Epithelial cell of esophagus (primary cell): ENCODE results near the gene IHH.

ENCODE experiments used
- DNase-seq: peaks from one replicate; pipeline ENCODE4 v3.0.0; 2010; ENCODE audit warnings: low read depth
- H3K4me3 ChIP-seq: 2 replicates; pipeline ENCODE4 v1.5.1; 2011; ENCODE audit warnings: mild to moderate bottlenecking, low read length, control low read depth
- CTCF ChIP-seq: IDR thresholded peaks from 2 replicates; pipeline ENCODE4 v1.5.1; 2011; ENCODE audit warnings: low read depth, mild to moderate bottlenecking, low read length, control low read depth, inconsistent platforms; ENCODE audit not compliant: insufficient read depth; ENCODE audit errors: missing control alignments

Gene IHH

GRCh38 chr2:219026946-219027345 is 33.8 kb downstream of the IHH start:
- H3K4me3 ChIP-seq = no peak overlapping the region
- TF ChIP-seq CTCF = no peak
- no peak for DNase-seq

- H3K4me3 ChIP-seq = no peak overlapping the region
- TF ChIP-seq CTCF = no peak
- no peak for DNase-seq
Observed at GRCh38 chr2:219025637-219026585, 34.8 kb downstream of the IHH start.

- TF ChIP-seq CTCF = no peak
- no peak overlapping the region for H3K4me3 ChIP-seq
- DNase-seq = no peak
Observed at GRCh38 chr2:219024059-219024458, 36.7 kb downstream of the IHH start.

GRCh38 chr2:219023045-219023605 is 37.6 kb downstream of the IHH start:
- no peak for TF ChIP-seq CTCF
- DNase-seq = no peak

GRCh38 chr2:219022616-219023015 is 38.1 kb downstream of the IHH start:
- H3K4me3 ChIP-seq = no peak overlapping the region
- no peak for TF ChIP-seq CTCF
- no peak for DNase-seq

More at GRCh38 chr2:219023045-219023605, 37.6 kb downstream of the IHH start:
- H3K4me3 ChIP-seq = no peak overlapping the region

- TF ChIP-seq CTCF = no peak
Observed at GRCh38 chr2:219022041-219022440, 38.7 kb downstream of the IHH start.

More at GRCh38 chr2:219022041-219022440, 38.7 kb downstream of the IHH start:
- H3K4me3 ChIP-seq = no peak overlapping the region
- DNase-seq = no peak
